K562 (cell line): ENCODE data around the gene CCNL2. TPM values are rescaled to one million over a fixed set of nuclear protein-coding genes. Genes with fewer than 3 reads are reported as not detected.

Source experiments
- ATAC-seq: fragments of 200-7000 bp; cut with Tn5 transposase; 3 replicates; pipeline ENCODE4 v1.9.1; 2020; ENCODE audit warnings: moderate library complexity
- BruUV-seq: library from RNA; stranded (reverse); fragments of 400-500 nt; replicated peaks from 2 replicates; lab custom pipeline; 2021; lab: Mats Ljungman, UMichigan
- CTCF ChIA-PET: fragments of 300-600 bp; formaldehyde crosslinking; extraction: SDS; loops from one replicate; lab custom pipeline; 2021; ENCODE audit warnings: low intra/inter-chr PET ratio; lab: Yijun Ruan, JAX
- POLR2A ChIA-PET: fragments of 300-600, 350-650 bp; sonication (Branson Sonifier 250); formaldehyde crosslinking; extraction: SDS; loops from one replicate; lab custom pipeline; 2021; ENCODE audit warnings: antibody characterized with exemption, inconsistent platforms; lab: Yijun Ruan, JAX
- DNase-seq, 4 experiments: peaks; one replicate each; pipeline versions ENCODE4 v3.0.0 to v3.0.0-alpha.2; 2011 to 2018; ENCODE audit warnings: low spot score in 3 of 4, mixed read lengths in 3 of 4; ENCODE audit errors: extremely low read depth in 1 of 4
- FAIRE-seq: peaks from 2 replicates; lab custom pipeline; 2011; peaks lifted over from hg19 to GRCh38; lab: Jason Lieb, UNC
- H2AFZ ChIP-seq: 2 replicates; pipeline ENCODE4 v1.6.0; 2011; ENCODE audit warnings: low read depth, low read length, control low read depth, inconsistent platforms
- H3K27ac ChIP-seq: fragments of 200-600 bp; 3 replicates; pipeline ENCODE4 v1.8.0; 2011; ENCODE audit warnings: low read depth, mild to moderate bottlenecking, control low read depth, inconsistent platforms, low read length, moderate library complexity, mixed read lengths; ENCODE audit errors: extremely low read depth
- H3K27me3 ChIP-seq, 2 experiments: fragments of 300-600 bp in 1 of 2; 2 replicates in 1 of 2; 3 replicates in 1 of 2; pipeline versions ENCODE4 v1.6.0 to v1.8.0; 2011; ENCODE audit warnings: inconsistent platforms in 2 of 2, low read length in 2 of 2, mild to moderate bottlenecking in 1 of 2, mixed read lengths in 1 of 2, moderate library complexity in 1 of 2; ENCODE audit not compliant: control insufficient read depth in 2 of 2, insufficient read depth in 2 of 2
- H3K36me3 ChIP-seq: fragments of 300-600 bp; 3 replicates; pipeline ENCODE4 v1.8.0; 2011; ENCODE audit warnings: mild to moderate bottlenecking, low read length, inconsistent platforms; ENCODE audit not compliant: control insufficient read depth, insufficient read depth
- H3K4me1 ChIP-seq, 2 experiments: fragments of 200-600 bp in 1 of 2; replicated peaks in 1 of 2; 2 replicates in 1 of 2; 3 replicates in 1 of 2; pipeline versions ENCODE4 v1.5.1 to v1.8.0; 2011; ENCODE audit warnings: inconsistent platforms in 2 of 2, low read length in 2 of 2, mild to moderate bottlenecking in 1 of 2, mixed read lengths in 1 of 2, moderate library complexity in 1 of 2; ENCODE audit not compliant: control insufficient read depth in 2 of 2, insufficient read depth in 2 of 2
- H3K4me2 ChIP-seq: 2 replicates; pipeline ENCODE4 v1.6.1; 2011; ENCODE audit warnings: low read length, control low read depth, inconsistent platforms, mixed read lengths; ENCODE audit not compliant: insufficient read depth
- H3K4me3 ChIP-seq: fragments of 200-600 bp; sonication (generic), shearing (Covaris generic); 2 replicates; pipeline ENCODE4 v1.5.1; 2016; ENCODE audit warnings: control low read depth, inconsistent platforms
- H3K79me2 ChIP-seq: fragments of 200-600 bp; 3 replicates; pipeline ENCODE4 v1.8.0; 2011; ENCODE audit warnings: low read length, inconsistent platforms; ENCODE audit not compliant: control insufficient read depth, insufficient read depth
- H3K9ac ChIP-seq, 2 experiments: 2 replicates each; pipeline versions ENCODE4 v1.6.0 to v1.6.1; 2011; ENCODE audit warnings: low read depth in 2 of 2, low read length in 2 of 2, control low read depth in 1 of 2, inconsistent platforms in 1 of 2, mild to moderate bottlenecking in 1 of 2, mixed read lengths in 1 of 2; ENCODE audit not compliant: insufficient read depth in 1 of 2
- H3K9me1 ChIP-seq: one replicate; pipeline ENCODE4 v1.6.0; 2011; ENCODE audit warnings: inconsistent platforms, mild to moderate bottlenecking, low read length, moderate library complexity; ENCODE audit not compliant: control insufficient read depth, insufficient read depth
- H3K9me3 ChIP-seq: replicated peaks from 2 replicates; pipeline ENCODE4 v1.5.1; 2011; ENCODE audit warnings: low read depth, low read length, inconsistent platforms; ENCODE audit not compliant: control insufficient read depth, insufficient read depth
- H4K20me1 ChIP-seq: replicated peaks from 2 replicates; pipeline ENCODE4 v1.6.1; 2011; ENCODE audit warnings: low read length, inconsistent platforms, mixed read lengths; ENCODE audit not compliant: control insufficient read depth, insufficient read depth
- BMI1 ChIP-seq: fragments of 150-350 bp; IDR thresholded peaks from 2 replicates; pipeline ENCODE4 v1.6.1; 2014; ENCODE audit warnings: low read length
- RBM22 ChIP-seq: fragments of 200-400 bp; formaldehyde crosslinking; IDR thresholded peaks from 2 replicates; pipeline ENCODE4 v1.6.1; 2018; ENCODE audit warnings: low read length, low read depth; ENCODE audit not compliant: poor library complexity, severe bottlenecking
- WGBS: fragments of 100-300 bp; shearing (Covaris generic); methylation state at CpG from one replicate; pipeline ENCODE4 v1.1.6; 2016; ENCODE audit warnings: low coverage, mixed read lengths; ENCODE audit not compliant: insufficient coverage; ENCODE audit errors: missing lambda C conversion rate; 5-methylcytosine and 5-hydroxymethylcytosine counted together
- in situ Hi-C: fragments of 300-500 bp; cut with MboI; formaldehyde crosslinking; loops from 4 replicates; pipeline ENCODE4 v1.15.0; 2018; ENCODE audit warnings: inconsistent platforms, mixed read lengths
- intact Hi-C: fragments of 100-400 bp; cut with micrococcal nuclease; formaldehyde crosslinking; loops from 2 replicates; pipeline ENCODE4 v1.14.2; 2022
- polyA plus RNA-seq, 8 experiments: library from polyadenylated mRNA; depleted of rRNA in 4 of 8; stranded (reverse) in 5 of 8; unstranded in 3 of 8; fragments of >200 nt; fragmentation: Nextera tagmentation in 2 of 8; fragmentation: Illumina TruSeq in 1 of 8; extraction: Ambion mirVana in 2 of 8; extraction: Trizol in 1 of 8; gene quantifications; 2 replicates each; pipeline versions ENCODE4 v1.2.1 to v1.2.3, GENCODE V29; 2011 to 2014; ENCODE audit warnings: inconsistent platforms in 1 of 8, missing spikeins in 1 of 8
- total RNA-seq, 7 experiments: library from RNA; depleted of rRNA in 6 of 7; stranded (reverse); fragments of >200 nt in 6 of 7; fragmentation: Illumina TruSeq in 2 of 7; extraction: Trizol in 2 of 7; gene quantifications; 2 replicates each; pipeline versions ENCODE4 v1.2.1 to v1.2.3, GENCODE V29; 2011 to 2021; ENCODE audit warnings: low replicate concordance in 1 of 7
- TF ChIP-seq, protein P1 (sequence below): sonication (generic); formaldehyde crosslinking; IDR thresholded peaks from 2 replicates; pipeline ENCODE4 v1.8.0; 2022; ENCODE audit warnings: mild to moderate bottlenecking, missing genetic modification reagents

The CCNL2 gene
- total and polyA plus RNA-seq, 9 of the 15 experiments (the other 6 are each of a cell fraction or from before 2014, with no cell fraction given) = 2.8 to 287 (median 94.5) TPM

GRCh38 chr1:1341549-1342021 lies 57.5 kb downstream of the CCNL2 start:
- no peaks in the 10 kb centered on the region for H3K27me3 ChIP-seq
- POLR2A ChIA-PET = interaction anchor here (0.6 to 1.0 kb wide), 2 partner anchors 10 to 35 kb away, joined by 3 to 4 read pairs; no protein-coding TSS in a partner anchor
- peaks cover 2% of the 10 kb centered on the region; the same call in 1 of the 2 replicates for H3K9me3 ChIP-seq
- H2AFZ ChIP-seq = no peak overlapping the region
- in situ Hi-C loops = no loop called here
- no peak overlapping the region for H3K4me3 ChIP-seq
- H3K27ac ChIP-seq = no peak overlapping the region
- H4K20me1 ChIP-seq = peaks cover 38% of the 10 kb centered on the region; the same call in 1 of the 2 replicates
- DNase-seq = no peak
- no peak for TF ChIP-seq BMI1
- TF ChIP-seq, protein P1, sequence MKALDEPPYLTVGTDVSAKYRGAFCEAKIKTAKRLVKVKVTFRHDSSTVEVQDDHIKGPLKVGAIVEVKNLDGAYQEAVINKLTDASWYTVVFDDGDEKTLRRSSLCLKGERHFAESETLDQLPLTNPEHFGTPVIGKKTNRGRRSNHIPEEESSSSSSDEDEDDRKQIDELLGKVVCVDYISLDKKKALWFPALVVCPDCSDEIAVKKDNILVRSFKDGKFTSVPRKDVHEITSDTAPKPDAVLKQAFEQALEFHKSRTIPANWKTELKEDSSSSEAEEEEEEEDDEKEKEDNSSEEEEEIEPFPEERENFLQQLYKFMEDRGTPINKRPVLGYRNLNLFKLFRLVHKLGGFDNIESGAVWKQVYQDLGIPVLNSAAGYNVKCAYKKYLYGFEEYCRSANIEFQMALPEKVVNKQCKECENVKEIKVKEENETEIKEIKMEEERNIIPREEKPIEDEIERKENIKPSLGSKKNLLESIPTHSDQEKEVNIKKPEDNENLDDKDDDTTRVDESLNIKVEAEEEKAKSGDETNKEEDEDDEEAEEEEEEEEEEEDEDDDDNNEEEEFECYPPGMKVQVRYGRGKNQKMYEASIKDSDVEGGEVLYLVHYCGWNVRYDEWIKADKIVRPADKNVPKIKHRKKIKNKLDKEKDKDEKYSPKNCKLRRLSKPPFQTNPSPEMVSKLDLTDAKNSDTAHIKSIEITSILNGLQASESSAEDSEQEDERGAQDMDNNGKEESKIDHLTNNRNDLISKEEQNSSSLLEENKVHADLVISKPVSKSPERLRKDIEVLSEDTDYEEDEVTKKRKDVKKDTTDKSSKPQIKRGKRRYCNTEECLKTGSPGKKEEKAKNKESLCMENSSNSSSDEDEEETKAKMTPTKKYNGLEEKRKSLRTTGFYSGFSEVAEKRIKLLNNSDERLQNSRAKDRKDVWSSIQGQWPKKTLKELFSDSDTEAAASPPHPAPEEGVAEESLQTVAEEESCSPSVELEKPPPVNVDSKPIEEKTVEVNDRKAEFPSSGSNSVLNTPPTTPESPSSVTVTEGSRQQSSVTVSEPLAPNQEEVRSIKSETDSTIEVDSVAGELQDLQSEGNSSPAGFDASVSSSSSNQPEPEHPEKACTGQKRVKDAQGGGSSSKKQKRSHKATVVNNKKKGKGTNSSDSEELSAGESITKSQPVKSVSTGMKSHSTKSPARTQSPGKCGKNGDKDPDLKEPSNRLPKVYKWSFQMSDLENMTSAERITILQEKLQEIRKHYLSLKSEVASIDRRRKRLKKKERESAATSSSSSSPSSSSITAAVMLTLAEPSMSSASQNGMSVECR (CRISPR knock-in tag) = 0 out of 2 replicates have a peak, but pooled peaks have one; percentile 5
- peak; percentile 57 for TF ChIP-seq RBM22
- TF ChIP-seq, all 486 proteins: peak for 2
- Histone ChIP-seq H3K36me3 (peaks cover 83% of the 10 kb centered on the region; the same call in 2 of the 3 replicates), H3K4me2 (no peak overlapping the region), H3K79me2 (peaks cover 40% of the 10 kb centered on the region), H3K9ac (no peak overlapping the region), H3K4me1 (peaks cover 9 to 88% of the 10 kb centered on the region in 2 experiments; a peak in 3 of 5 replicates), H3K9me1 (peaks cover 11% of the 10 kb centered on the region)
- FAIRE-seq = no peak
- BruUV-seq = no TSS peak
- CTCF ChIA-PET = no interaction called here
- intact Hi-C loops = no loop called here
- ATAC-seq = no peak
- WGBS = 92% methylated on average over 17 of the region's 17 CpGs
